ENCODE measurements around the gene MBTD1.

The MBTD1 gene

DNA sequence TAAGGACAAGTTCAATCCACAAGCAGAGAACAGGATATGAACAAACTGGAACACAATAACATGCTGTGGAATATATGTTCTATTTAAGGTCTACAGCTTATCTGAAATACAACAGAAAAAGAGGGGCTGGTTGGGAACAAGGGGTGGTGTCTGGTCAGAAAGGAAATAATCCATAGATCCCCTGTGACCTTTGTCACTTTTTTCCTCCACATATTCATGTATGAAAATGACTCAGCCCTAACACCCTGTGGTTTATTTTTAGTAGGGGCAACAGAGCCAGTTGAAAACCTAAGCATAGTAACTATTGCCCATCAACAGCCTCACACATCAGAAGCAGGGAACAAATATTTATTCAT is 126.9 kb downstream of the MBTD1 start:
- no peak for DNase-seq (ENCODE audit: low read depth)
- TF ChIP-seq, protein P1, sequence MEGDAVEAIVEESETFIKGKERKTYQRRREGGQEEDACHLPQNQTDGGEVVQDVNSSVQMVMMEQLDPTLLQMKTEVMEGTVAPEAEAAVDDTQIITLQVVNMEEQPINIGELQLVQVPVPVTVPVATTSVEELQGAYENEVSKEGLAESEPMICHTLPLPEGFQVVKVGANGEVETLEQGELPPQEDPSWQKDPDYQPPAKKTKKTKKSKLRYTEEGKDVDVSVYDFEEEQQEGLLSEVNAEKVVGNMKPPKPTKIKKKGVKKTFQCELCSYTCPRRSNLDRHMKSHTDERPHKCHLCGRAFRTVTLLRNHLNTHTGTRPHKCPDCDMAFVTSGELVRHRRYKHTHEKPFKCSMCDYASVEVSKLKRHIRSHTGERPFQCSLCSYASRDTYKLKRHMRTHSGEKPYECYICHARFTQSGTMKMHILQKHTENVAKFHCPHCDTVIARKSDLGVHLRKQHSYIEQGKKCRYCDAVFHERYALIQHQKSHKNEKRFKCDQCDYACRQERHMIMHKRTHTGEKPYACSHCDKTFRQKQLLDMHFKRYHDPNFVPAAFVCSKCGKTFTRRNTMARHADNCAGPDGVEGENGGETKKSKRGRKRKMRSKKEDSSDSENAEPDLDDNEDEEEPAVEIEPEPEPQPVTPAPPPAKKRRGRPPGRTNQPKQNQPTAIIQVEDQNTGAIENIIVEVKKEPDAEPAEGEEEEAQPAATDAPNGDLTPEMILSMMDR (IDR thresholded peaks at IDR 0.05; ENCODE audit: control insufficient read depth, extremely low read depth, insufficient read depth), result no peak
- H3K4me3 ChIP-seq (ENCODE audit: low read depth, low read length), result no peak overlapping the region

DNA sequence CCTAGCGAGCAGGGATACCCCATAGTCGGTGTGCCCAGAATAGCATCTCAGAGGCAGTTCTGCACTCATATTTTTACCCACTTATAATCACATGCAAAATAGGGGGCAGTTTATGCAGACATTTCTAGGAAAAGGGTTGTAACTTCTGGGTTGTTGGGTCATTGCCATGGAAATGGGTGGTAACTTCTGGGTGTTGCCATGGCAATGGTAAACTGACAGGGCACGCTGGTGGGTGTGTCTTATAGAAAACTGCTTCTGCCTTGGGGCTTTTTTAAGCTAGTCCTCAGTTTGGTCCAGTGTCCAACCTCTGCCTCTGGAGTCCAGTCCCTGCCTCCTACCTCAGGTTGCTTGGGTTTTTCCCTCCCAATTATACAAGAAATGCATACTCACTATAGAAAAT is 131.8 kb downstream of the MBTD1 start:
- no peak overlapping the region for H3K4me3 ChIP-seq (ENCODE audit: low read depth, low read length)
- TF ChIP-seq, protein P1 (IDR thresholded peaks at IDR 0.05; ENCODE audit: control insufficient read depth, extremely low read depth, insufficient read depth), result no peak
- DNase-seq (ENCODE audit: low read depth), result no peak
